Endothelial cell of umbilical vein (primary cell): Measurements from ENCODE around the gene ST8SIA1.

Experiments
- EZH2 ChIP-seq: IDR thresholded peaks from 2 replicates; pipeline ENCODE4 v1.6.1; 2012; ENCODE audit warnings: borderline replicate concordance, low read depth, mild to moderate bottlenecking, moderate library complexity, low read length, inconsistent platforms; ENCODE audit not compliant: severe bottlenecking
- GATA2 ChIP-seq: IDR thresholded peaks from 2 replicates; pipeline ENCODE4 v1.7.0; 2011; ENCODE audit warnings: low read depth, mild to moderate bottlenecking, moderate library complexity, mixed read lengths, low read length; ENCODE audit not compliant: insufficient read length, insufficient read depth
- MYC ChIP-seq: IDR thresholded peaks from one replicate; pipeline ENCODE4 v1.6.1; 2011; ENCODE audit warnings: mild to moderate bottlenecking, low read depth, low read length
- POLR2A ChIP-seq: IDR thresholded peaks from 2 replicates; pipeline ENCODE4 v1.6.1; 2012; ENCODE audit warnings: low read depth, mild to moderate bottlenecking, control low read depth, low read length
- POLR2AphosphoS5 ChIP-seq: IDR thresholded peaks from 2 replicates; pipeline ENCODE4 v1.6.1; 2012; ENCODE audit warnings: low read depth, mild to moderate bottlenecking, control low read depth, low read length, moderate library complexity; ENCODE audit not compliant: insufficient read depth
- TF ChIP-seq, protein P1 (sequence below), 2 donors: IDR thresholded peaks; 1 replicate in 1 of 2; 2 replicates in 1 of 2; pipeline ENCODE4 v1.5.1; 2011; ENCODE audit warnings: low read length in 2 of 2, mild to moderate bottlenecking in 2 of 2, moderate library complexity in 2 of 2, control low read depth in 1 of 2, inconsistent platforms in 1 of 2, low read depth in 1 of 2; ENCODE audit not compliant: insufficient read depth in 1 of 2; ENCODE audit errors: extremely low read depth in 1 of 2
- TF ChIP-seq, protein P2 (sequence below): IDR thresholded peaks from 2 replicates; pipeline ENCODE4 v1.6.1; 2011; ENCODE audit not compliant: insufficient read depth, insufficient read length

DNA sequence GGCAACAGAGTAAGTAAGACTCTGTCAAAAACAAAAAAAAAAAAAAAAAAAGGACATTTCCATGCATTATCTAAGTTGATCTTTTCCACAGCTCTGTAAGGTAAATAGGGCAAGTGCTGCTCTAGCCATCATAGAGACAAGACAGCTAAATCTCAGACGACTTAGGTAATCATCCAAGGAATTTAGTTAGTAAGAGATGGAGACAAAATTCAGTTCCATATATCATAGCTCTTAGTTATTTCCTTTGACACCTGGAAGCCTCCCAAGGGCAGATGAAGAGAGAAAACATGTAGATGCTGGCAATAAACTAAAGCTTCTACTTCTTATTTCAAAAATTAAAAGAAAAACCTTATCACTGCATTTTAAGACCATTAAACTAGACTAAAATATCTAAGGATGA lies 48.7 kb downstream of the ST8SIA1 start:
- TF ChIP-seq MYC (no peak), EZH2 (no peak), POLR2A (no peak), GATA2 (no peak), POLR2AphosphoS5 (no peak)
- TF ChIP-seq, protein P1, sequence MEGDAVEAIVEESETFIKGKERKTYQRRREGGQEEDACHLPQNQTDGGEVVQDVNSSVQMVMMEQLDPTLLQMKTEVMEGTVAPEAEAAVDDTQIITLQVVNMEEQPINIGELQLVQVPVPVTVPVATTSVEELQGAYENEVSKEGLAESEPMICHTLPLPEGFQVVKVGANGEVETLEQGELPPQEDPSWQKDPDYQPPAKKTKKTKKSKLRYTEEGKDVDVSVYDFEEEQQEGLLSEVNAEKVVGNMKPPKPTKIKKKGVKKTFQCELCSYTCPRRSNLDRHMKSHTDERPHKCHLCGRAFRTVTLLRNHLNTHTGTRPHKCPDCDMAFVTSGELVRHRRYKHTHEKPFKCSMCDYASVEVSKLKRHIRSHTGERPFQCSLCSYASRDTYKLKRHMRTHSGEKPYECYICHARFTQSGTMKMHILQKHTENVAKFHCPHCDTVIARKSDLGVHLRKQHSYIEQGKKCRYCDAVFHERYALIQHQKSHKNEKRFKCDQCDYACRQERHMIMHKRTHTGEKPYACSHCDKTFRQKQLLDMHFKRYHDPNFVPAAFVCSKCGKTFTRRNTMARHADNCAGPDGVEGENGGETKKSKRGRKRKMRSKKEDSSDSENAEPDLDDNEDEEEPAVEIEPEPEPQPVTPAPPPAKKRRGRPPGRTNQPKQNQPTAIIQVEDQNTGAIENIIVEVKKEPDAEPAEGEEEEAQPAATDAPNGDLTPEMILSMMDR (IDR thresholded peaks at IDR 0.05; ENCODE audit: extremely low read depth in 1 of 2, insufficient read depth in 1 of 2, low read depth in 1 of 2, low read length in 2 of 2): no peak
- TF ChIP-seq, protein P2, sequence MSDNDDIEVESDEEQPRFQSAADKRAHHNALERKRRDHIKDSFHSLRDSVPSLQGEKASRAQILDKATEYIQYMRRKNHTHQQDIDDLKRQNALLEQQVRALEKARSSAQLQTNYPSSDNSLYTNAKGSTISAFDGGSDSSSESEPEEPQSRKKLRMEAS: no peak
